ENCODE results near the gene SECISBP2L. TPM values are rescaled to one million over a fixed set of nuclear protein-coding genes. Genes with fewer than 3 reads are reported as not detected.
A peak's percentile ranks its signal among the peaks of the same experiment; 100 is the strongest.
"Not testable (repeated sequence)": the region's sequence is repeated elsewhere in the genome, so short reads cannot be mapped to it uniquely, and the experiment has no call there.

The SECISBP2L gene
- polyA plus RNA-seq, 3 donors from 2014 or later, result 14.5 to 30.5 (median 15.9) TPM

DNA sequence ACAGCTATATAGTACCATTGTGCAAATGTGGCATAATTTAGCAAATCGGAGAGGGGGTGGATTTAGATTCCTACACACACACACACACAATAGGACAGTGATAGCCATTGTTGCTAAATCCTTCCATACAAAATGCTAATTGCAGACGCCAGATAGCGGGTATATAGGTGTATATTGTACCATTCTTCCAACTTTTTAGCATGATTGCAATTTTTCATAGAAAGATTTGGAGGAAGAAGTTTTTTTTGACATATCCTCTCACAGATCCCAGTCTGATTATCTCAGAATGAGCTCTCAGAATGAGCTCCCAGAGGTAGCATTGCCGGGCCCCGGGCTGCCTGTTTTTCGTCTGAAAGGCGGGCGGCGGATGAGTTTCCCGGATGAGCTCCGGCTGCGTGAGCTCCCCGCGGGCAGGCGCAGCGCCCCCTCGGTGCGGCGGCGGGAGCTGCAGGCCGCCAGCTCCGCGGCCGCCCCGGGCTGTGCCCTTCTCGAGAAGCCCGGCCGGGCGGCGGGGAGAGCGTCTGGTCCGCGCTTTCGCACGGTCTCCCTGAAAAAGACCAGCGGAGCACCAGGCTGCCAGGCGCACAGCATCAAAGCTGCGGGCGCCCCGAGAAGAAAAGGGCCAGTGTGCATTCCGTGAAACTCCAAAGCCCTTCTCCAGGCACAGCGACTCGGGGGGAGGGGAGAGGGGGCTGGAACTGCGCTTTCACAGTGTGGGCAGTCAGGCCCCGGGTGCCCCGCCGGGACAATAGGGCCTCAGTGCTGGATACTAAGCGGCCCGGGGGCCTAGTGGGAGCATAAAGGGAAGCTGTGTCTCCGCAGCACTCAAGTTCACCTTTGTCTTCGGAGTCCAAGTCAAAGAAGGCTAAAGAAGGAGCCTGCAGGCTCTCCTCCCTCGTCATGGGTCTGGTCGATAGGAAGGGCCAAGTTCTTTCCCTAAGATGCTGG, 70.5 kb downstream of the SECISBP2L start:
- Mint-ChIP-seq H3K27me3 (ENCODE audit: low read depth in 3 of 3) (peaks cover 0 to 9% (median 0%) of the 10 kb centered on the region in 3 donors), H3K36me3 (no peaks in the 10 kb centered on the region)

DNA sequence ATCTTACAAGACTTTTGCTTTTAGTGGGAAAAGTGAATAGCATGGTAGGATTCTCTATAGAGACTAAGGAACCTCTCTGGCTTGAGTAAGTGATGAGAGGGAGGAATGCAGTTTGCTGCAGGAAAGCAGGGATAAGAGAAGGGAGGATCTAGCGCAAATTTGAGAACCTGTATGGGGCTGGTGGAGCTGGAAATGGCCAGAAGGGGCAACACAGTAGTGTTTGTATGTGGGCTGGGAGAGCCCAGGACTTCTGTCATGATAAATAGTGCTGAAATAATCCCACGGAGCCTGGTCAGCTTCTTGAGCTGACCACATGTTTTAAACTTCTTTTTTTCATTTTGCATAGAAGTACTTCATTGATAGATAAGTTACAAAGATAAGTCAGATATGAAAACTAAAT, 71.4 kb downstream of the SECISBP2L start:
- Mint-ChIP-seq H3K4me1 (peaks cover 6 to 7% of the 10 kb centered on the region in 2 donors), H3K4me3 (peak overlapping the region in 4 of 5 donors; percentile 23 to 81 (median 69)), H3K9me3 (no peaks in the 10 kb centered on the region), H3K27me3 (ENCODE audit: low read depth in 3 of 3) (peaks cover 0 to 8% (median 5%) of the 10 kb centered on the region in 3 donors), H3K27ac (no peak overlapping the region), H3K36me3 (no peaks in the 10 kb centered on the region)
- DNase-seq, result no peak

More for the DNA sequence above, 70.5 kb downstream of the SECISBP2L start:
- peak; percentile 71 to 77 (median 77) for DNase-seq
- H3K27ac Mint-ChIP-seq, result no peak overlapping the region
- peaks cover 6 to 7% of the 10 kb centered on the region in 2 donors for H3K4me1 Mint-ChIP-seq
- H3K9me3 Mint-ChIP-seq, result no peaks in the 10 kb centered on the region
- peak overlapping the region; percentile 67 to 81 (median 70) for H3K4me3 Mint-ChIP-seq

DNA sequence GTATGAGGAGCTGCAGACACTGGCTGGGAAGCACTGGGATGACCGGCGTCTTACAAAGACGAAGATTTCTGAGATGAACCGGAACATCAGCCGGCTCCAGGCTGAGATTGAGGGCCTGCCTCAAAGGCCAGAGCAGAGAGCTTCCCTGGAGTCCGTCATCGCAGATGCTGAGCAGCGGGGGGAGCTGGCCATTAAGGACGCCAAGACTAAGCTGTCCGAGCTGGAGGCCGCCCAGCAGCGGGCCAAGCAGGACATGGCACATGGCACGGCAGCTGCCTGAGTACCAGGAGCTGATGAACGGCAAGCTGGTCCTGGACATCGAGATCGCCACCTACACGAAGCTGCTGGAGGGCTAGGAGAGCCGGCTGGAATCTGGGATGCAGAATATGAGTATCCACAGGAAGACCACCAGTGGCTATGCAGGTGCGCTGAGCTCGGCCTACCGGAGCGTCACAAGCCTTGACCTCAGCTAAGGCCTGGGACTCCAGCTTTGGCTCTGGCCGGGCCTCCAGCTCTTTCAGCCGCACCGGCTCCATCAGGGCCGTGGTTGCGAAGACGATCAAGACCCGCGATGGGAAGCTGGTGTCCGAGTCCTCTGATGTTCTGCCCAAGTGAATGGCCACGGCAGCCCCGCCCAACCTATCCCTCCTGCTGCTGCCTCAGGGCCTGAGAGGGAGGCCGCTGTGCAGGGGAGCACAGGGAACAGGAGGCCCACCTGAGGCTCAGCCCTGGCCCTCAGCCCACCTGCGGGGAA, 73.3 kb downstream of the SECISBP2L start:
- no peaks in the 10 kb centered on the region for H3K9me3 Mint-ChIP-seq
- H3K36me3 Mint-ChIP-seq, result peaks cover 0 to 4% (median 0%) of the 10 kb centered on the region in 3 donors
- H3K4me3 Mint-ChIP-seq, result no peak overlapping the region
- peaks cover 6 to 7% of the 10 kb centered on the region in 2 donors for H3K4me1 Mint-ChIP-seq
- no peak for DNase-seq
- H3K27me3 Mint-ChIP-seq (ENCODE audit: low read depth in 3 of 3), result peaks cover 0 to 5% (median 5%) of the 10 kb centered on the region in 3 donors
- H3K27ac Mint-ChIP-seq, result no peak overlapping the region

DNA sequence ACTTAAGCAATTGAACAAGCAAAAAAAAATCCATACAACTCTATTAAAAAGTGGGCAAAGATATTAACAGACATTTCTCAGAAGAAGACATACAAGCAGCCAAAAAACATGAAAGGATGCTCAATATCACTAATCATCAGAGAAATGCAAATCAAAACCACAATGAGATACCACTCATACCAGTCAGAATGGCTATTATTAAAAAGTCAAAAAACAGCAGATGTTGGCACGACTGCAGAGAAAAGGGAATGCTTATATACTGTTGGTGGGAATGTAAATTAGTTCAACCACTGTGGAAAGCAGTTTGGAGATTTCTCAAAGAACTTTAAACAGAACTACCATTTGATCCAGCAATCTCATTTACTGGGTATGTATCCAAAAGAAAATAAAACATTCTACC, 75.3 kb downstream of the SECISBP2L start:
- H3K4me3 Mint-ChIP-seq; H3K27me3 Mint-ChIP-seq (ENCODE audit: low read depth in 3 of 3); H3K27ac Mint-ChIP-seq; H3K9me3 Mint-ChIP-seq; DNase-seq; H3K36me3 Mint-ChIP-seq: not testable (repeated sequence)
- H3K4me1 Mint-ChIP-seq, result peaks cover 18 to 25% of the 10 kb centered on the region in 2 donors

DNA sequence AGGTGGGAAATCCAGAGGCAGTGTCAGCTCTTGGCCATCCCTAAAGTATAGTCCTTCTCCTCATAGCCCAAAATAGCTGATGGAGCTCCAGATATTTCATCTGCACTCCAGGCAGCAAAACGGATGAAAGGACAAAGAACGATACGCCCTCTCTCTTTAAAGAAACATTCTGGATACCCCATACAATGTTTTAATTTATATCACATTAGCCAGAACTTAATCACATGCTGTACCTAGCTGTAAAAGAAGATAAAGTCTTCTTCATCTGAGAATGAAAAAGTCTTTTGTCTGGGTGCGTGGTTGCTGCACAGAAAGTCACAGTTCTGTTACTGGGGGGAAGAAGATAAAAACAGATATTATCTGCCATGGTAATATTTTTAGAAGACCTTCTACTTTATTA, 78.2 kb downstream of the SECISBP2L start:
- H3K36me3 Mint-ChIP-seq, result peaks cover 0 to 4% (median 0%) of the 10 kb centered on the region in 3 donors
- H3K9me3 Mint-ChIP-seq, result no peaks in the 10 kb centered on the region
- no peak overlapping the region for H3K27ac Mint-ChIP-seq
- peaks cover 0 to 5% (median 2%) of the 10 kb centered on the region in 3 donors for H3K27me3 Mint-ChIP-seq (ENCODE audit: low read depth in 3 of 3)
- no peak for DNase-seq
- peaks cover 44 to 47% of the 10 kb centered on the region in 2 donors for H3K4me1 Mint-ChIP-seq
- H3K4me3 Mint-ChIP-seq, result no peak overlapping the region

DNA sequence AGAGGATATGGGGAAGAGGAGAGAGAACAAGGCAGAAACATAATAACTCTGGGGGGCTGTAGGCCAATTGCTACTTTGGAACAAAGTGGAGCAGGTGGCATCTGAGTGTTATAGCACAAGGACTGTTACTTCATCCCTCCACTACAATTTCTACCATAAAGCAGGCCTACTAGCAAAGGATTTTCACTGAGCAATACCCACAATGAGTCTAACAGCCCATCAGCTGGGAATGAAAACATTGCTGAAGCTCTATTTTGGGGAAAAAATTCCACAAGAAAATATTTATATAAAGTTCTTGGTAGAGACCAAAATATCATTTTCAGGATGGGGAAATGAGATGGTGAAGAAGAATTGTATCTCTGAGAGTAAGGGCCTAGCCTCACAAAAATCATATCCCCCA, 78.9 kb downstream of the SECISBP2L start:
- Mint-ChIP-seq H3K27ac (peak overlapping the region in 1 of 6 donors; percentile 11), H3K9me3 (no peaks in the 10 kb centered on the region), H3K4me1 (peaks cover 48 to 49% of the 10 kb centered on the region in 2 donors), H3K36me3 (peaks cover 0 to 4% (median 0%) of the 10 kb centered on the region in 3 donors), H3K4me3 (peak overlapping the region; percentile 35 to 79 (median 54)), H3K27me3 (ENCODE audit: low read depth in 3 of 3) (peaks cover 0 to 5% (median 2%) of the 10 kb centered on the region in 3 donors)
- DNase-seq, result no peak

DNA sequence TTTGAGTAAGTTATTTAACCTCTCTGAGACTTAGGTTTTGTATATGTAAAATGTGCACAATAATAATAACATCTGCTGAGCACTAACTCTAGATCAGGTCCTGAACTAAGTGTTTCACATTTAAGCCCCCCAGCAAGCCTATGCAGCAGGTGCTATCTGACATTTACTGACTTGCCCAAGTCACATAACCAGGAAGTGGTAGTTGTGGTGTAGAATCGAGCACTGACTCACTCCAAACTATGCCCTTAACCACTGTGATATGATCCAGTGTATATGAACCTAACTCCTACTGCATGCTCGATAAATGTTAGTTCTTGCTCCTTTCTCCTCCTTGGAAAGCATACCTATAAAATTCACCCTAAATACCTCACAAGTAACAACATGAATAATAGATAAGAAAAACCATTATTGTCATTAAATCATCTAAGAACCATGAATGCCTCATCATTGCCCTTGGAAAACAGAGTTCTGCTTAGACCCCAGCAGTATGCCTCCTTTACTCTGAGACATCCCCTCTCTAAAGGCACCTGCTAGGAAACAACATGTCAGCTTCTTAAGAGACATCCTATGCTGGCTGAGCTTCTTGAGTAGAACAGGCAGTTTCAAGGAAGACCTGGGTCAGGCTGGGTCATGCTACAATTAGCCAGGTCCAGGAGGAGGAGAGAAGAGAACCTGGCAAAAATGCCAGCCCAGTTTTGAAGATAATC, 79.5 kb downstream of the SECISBP2L start:
- peaks cover 48 to 49% of the 10 kb centered on the region in 2 donors for H3K4me1 Mint-ChIP-seq
- peak overlapping the region in 5 of 6 donors; percentile 1 to 67 (median 16) for H3K27ac Mint-ChIP-seq
- peak; percentile 46 to 63 (median 56) for DNase-seq
- H3K36me3 Mint-ChIP-seq, result peaks cover 0 to 4% (median 0%) of the 10 kb centered on the region in 3 donors
- peak overlapping the region; percentile 35 to 79 (median 54) for H3K4me3 Mint-ChIP-seq
- H3K9me3 Mint-ChIP-seq, result no peaks in the 10 kb centered on the region
- H3K27me3 Mint-ChIP-seq (ENCODE audit: low read depth in 3 of 3), result peaks cover 0 to 5% (median 2%) of the 10 kb centered on the region in 3 donors

DNA sequence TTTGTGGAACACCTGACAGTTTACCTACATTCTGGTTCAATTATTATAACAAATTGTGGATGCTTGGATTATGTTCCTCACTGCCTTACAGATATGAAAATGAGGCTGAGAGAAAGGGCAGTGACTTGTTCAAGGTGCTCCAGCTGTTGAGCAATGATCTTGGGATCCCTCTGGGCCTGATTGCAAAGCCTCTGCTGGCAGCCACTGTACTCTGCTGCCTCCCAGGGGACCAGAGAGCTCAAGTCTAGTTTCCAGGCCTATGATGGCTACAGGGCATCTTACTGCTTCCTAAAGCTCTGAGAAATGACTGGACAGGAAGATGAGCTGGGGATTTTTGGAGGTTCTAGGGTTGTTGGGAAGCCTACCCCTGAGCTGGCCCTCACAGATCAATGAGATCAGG, 80.3 kb downstream of the SECISBP2L start:
- peak overlapping the region in 4 of 5 donors; percentile 16 to 79 (median 30) for H3K4me3 Mint-ChIP-seq
- peaks cover 0 to 4% (median 0%) of the 10 kb centered on the region in 3 donors for H3K36me3 Mint-ChIP-seq
- H3K4me1 Mint-ChIP-seq, result peaks cover 48 to 49% of the 10 kb centered on the region in 2 donors
- no peaks in the 10 kb centered on the region for H3K9me3 Mint-ChIP-seq
- peak overlapping the region in 1 of 6 donors; percentile 52 for H3K27ac Mint-ChIP-seq
- DNase-seq, result no peak
- H3K27me3 Mint-ChIP-seq (ENCODE audit: low read depth in 3 of 3), result peaks cover 2 to 8% (median 3%) of the 10 kb centered on the region in 3 donors

DNA sequence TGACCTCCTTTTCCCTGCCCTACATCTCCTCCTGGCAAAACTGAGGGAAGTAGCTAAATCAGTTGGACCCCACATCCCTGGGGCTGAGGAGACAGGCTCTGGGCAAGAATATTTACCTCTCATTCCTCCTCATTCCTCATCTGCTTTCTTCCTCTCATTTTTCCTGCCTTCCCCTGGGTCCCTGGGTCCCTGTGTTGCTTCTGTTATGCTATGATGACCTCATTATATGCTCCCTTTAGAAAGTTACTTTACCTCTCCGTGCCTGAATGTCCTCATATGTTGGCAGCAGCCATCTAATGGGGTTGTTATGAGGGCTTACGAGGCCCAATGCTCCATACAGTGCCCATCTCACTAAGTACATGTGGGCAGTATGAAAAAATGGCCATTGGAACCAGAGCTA, 81.3 kb downstream of the SECISBP2L start:
- H3K27me3 Mint-ChIP-seq (ENCODE audit: low read depth in 3 of 3), result peaks cover 2 to 3% (median 3%) of the 10 kb centered on the region in 3 donors
- peak overlapping the region in 2 of 6 donors; percentile 16 to 28 for H3K27ac Mint-ChIP-seq
- no peaks in the 10 kb centered on the region for H3K9me3 Mint-ChIP-seq
- H3K4me3 Mint-ChIP-seq, result peak overlapping the region; percentile 23 to 90 (median 81)
- H3K36me3 Mint-ChIP-seq, result peaks cover 0 to 4% (median 0%) of the 10 kb centered on the region in 3 donors
- DNase-seq, result no peak
- peaks cover 48 to 49% of the 10 kb centered on the region in 2 donors for H3K4me1 Mint-ChIP-seq

DNA sequence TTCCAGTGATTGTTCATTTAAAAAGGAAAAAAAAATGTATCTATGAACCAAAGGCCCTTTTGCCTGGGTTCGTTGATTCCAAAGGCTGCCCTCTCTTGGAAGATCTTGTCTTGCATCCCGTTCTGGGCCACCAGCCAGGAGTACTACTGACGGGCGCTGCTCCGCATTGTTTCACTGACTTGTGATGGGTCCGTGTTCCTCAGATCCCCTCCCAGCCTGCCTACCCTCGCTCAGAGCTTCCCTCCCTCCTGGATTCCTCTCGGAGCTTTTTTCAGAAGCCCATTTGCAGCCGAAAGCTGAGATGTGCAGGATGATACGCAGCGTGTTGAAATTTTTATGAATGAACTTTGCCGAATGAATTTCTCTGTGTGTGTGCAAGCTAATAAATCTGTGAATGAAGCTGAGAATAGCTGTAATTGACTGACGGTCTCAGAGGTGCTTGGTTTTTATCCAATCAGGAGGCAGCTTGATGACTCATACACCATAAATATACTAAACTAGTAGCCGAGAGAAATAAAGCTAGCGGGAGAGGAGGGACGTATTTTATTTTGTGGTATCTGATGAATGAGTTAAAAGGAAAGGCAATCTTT, 82.6 kb downstream of the SECISBP2L start, which contains the start of gene SHC4:
Gene SHC4 (minus strand): TSS at position 396 of the 590 bp plus-strand sequence. CDS start 904 bp downstream, outside the sequence.
- Mint-ChIP-seq H3K36me3 (no peaks in the 10 kb centered on the region), H3K27me3 (ENCODE audit: low read depth in 3 of 3) (peaks cover 2 to 3% (median 3%) of the 10 kb centered on the region in 3 donors), H3K4me1 (peaks cover 48 to 49% of the 10 kb centered on the region in 2 donors), H3K4me3 (peak within 1 kb of the TSS; percentile 81 to 90 (median 88)), H3K9me3 (no peaks in the 10 kb centered on the region), H3K27ac (peak within 1 kb of the TSS in 2 of 6 donors; percentile 16 to 52)
- DNase-seq, result peak; percentile 24 to 48 (median 29)

DNA sequence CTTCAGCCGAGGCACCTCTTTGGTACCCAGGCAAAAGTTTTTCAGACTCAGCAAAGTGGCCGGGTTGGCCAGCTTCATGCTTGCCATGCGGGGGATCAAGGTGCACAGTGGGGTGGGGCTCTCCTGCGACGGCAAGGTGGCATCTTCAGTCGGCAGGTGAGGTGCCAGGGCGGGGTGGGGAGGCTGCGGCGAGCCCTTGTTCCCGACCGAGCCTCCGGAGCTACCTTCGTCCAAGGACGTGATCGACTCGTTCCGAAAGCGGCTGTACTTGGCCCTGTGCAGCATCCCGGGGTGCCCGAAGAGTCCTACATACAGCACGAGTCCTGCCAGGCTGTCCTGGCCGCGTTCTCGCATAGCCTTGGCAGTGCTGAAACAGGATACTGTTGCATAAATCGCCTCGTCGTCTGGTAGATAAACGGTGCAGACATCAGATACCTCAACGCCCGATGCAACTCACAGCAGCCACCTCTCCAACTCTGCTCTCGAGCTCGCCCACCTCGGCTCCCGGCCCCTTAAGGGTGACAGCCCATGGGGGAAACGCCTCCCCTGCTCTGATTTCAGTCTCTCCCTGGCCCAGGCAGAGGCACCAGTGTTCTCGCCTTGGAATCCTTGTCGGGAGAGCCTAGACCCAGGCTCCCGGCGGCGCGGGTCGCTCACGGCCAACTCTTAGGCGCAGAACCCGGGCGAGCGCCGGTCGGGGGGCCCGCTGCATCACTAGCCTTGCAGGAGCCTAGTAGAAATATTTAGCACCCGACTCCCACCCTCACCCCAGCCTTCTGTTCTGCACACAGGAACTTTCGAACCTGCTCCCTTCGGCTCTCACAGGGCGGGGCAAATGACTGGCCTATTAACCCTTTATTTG, 83.4 kb downstream of the SECISBP2L start:
- H3K9me3 Mint-ChIP-seq, result no peaks in the 10 kb centered on the region
- no peak overlapping the region for H3K27ac Mint-ChIP-seq
- peaks cover 48 to 49% of the 10 kb centered on the region in 2 donors for H3K4me1 Mint-ChIP-seq
- H3K4me3 Mint-ChIP-seq, result peak overlapping the region; percentile 81 to 90 (median 88)
- no peaks in the 10 kb centered on the region for H3K36me3 Mint-ChIP-seq
- H3K27me3 Mint-ChIP-seq (ENCODE audit: low read depth in 3 of 3), result peaks cover 2 to 3% (median 3%) of the 10 kb centered on the region in 3 donors
- no peak for DNase-seq

DNA sequence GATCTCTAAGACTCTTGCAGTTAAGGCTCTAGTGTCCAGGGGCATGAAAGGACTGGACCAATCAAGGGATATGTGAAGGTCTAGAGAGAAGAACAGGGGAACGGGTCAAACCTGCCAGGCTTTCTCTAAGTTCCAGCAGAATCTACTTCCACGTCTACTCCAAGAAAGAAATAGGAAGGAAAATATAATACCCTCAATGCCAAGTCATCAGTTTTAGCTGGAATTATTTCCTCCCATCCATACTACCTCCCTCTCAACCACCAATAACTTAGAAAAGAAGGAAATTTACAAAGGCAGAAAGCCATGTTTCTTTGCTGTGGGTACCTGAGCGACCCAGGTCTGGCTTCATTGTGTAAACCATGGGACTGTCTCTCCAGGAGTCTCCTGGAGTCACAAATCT, 90.3 kb downstream of the SECISBP2L start:
- H3K4me3 Mint-ChIP-seq, result no peak overlapping the region
- no peak overlapping the region for H3K27ac Mint-ChIP-seq
- DNase-seq, result no peak
- H3K4me1 Mint-ChIP-seq, result no peaks in the 10 kb centered on the region
- peaks cover 0 to 3% (median 3%) of the 10 kb centered on the region in 3 donors for H3K27me3 Mint-ChIP-seq (ENCODE audit: low read depth in 3 of 3)
- H3K36me3 Mint-ChIP-seq, result no peaks in the 10 kb centered on the region
- no peaks in the 10 kb centered on the region for H3K9me3 Mint-ChIP-seq
